GM12891 (cell line): ENCODE results near the gene FAM199X.

Experiments used
- POLR2A ChIP-seq: IDR thresholded peaks from 2 replicates; pipeline ENCODE4 v1.6.1; 2011; ENCODE audit warnings: low read depth, low read length, control low read depth
- POLR2AphosphoS5 ChIP-seq: IDR thresholded peaks from 2 replicates; pipeline ENCODE4 v1.6.1; 2011; ENCODE audit warnings: low read depth, low read length, control low read depth

DNA sequence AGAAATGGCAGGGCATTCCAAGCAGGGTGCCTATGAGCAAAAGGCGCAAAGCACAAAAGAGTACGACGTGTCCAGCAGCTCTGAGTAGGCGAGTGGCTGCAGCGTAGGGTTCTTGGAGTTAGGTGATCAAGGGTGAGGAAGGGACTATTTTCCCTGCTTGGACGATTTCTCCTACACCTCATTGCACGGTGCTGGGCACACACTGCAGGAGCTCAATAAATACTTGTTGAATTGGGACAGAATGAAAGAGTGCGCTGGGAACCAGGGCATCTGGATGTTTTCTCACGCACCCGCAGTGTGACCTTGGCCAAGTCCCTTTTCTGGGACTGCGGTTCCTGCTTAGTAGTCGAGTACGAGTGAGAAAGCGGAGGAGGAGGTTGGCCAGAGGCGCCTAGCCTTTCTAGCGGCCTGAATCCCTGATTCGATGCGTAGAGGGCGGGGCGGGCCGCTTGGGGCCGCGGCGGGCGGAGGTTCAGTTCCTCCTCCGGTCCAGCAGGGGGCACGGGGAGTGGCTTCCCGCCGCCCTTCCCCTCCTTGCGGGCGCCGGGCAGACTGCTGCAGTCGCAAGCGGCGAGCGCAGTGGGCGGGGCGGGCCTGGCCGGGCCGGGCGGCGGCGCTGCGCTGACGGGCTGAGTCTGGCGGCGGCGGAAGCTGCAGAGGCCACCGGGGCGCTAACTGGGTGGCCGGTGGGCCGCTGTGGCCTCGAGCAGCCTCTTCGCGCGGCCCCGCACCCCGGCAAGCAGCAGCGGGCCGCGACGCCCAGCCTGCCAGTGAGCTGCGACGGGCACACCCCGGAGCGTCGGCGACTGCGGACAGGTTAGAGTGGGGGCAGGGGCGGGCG is at the start of gene FAM199X:
- peak; percentile 47; the same call in 1 of the 2 replicates for TF ChIP-seq POLR2A
- no peak for TF ChIP-seq POLR2AphosphoS5
